Activated CD8-positive, alpha-beta memory T cell treated with anti-CD3 and anti-CD28 coated beads for 24 hours (primary cell): ENCODE measurements around the gene IDH3G.
"Not testable (repeated sequence)": the region's sequence is repeated elsewhere in the genome, so short reads cannot be mapped to it uniquely, and the experiment has no call there.

Experiments
- DNase-seq: peaks from one replicate; pipeline ENCODE4 v3.0.0-alpha.2; 2020

Gene IDH3G

DNA sequence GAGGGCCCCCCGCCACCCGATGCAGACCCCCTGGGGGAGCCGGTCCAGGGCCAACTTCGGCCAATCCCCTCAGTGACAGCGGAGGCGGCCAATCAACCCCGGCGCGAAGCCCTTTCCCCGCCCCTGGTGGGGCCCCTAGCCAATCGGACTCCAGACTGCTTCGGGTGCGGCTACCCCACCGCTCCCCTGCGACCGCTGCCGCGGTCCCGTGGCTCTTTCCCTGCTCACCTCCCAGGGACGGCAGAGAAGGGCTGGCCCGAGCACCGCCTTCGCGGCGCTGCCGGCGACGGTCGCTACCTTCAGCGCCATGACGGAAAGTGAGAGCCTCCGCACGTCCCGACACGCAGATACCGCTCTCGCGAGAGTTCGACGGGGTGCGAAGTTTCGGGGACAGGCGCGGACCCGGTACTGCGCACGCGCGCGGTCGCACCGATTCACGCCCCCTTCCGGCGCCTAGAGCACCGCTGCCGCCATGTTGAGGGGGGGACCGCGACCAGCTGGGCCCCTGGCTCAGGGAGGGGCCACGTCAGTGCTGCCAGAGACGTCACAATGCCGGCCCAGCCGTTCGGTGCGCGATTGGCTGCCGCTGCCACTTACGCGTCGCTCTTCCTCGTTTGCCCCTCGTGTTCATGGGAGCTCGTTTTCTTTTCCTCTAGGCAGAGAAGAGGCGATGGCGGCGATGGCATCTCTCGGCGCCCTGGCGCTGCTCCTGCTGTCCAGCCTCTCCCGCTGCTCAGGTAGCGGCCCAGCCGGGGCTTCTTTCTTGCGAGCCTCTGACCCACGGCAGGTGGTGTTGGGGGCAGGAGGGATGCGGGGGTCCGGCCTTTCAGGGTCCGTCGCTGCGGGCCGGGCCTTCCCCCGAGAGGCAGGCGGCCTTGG is at the start of gene IDH3G, which contains the start of gene SSR4:
TSS of gene IDH3G (minus strand) at position 358 of the 879 bp plus-strand sequence. CDS start at position 309, 49 bp downstream.
TSS of gene SSR4 (plus strand) at position 651 of the 879 bp plus-strand sequence. CDS start at position 671, 20 bp downstream.
- peak; percentile 95 for DNase-seq

GRCh38 chrX:153836921-153837320 is 42.7 kb upstream of the IDH3G start:
- no peak for DNase-seq

- no peak for DNase-seq
These were observed 38.6 kb upstream of the IDH3G start for GRCh38 chrX:153832728-153833127.

- DNase-seq, result no peak
These were observed 37.4 kb upstream of the IDH3G start for GRCh38 chrX:153831429-153832150.

GRCh38 chrX:153830640-153831428 is 36.7 kb upstream of the IDH3G start:
- no peak for DNase-seq

DNA sequence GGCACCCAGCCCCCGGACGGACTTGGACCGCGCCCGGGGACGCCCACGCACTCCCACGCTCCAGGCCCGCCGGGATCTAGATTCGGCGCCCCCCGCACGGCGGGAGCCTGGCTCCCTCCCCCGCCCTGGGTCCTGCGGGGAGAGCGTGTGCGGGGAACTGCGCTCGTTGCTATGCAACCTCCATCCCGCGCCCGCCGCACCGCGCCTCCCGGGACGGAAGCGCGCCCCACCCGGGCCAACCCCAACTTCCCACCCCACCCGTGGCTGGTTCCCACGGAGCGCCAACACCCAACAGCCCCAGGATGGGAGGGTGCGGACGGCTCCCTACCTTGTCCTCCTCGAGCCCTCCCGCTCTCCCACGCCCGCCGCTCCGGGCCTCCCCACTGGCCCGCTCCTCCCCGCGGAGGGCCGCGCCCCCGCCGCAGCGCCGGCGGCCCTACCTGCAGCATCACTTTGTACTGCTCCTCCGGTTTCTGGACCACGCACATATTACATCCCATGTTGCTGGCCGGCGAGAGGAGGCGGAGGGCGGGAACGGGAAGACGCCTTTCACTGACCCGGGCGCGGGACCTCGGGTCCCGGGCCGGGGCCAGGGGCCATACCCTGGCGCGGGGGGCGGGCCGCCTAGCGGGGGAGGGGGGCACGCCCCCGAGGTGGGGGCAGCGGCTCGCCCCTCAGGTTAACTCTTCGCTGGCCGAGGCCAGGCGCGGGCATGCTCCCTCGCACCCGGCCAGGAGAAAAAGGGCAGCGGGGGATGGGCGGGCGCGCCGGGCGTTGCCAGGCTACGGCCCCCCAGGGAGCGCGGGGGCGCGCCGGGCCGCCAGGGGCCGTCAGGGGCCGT is 35.8 kb upstream of the IDH3G start, which contains the start of gene PDZD4:
TSS of gene PDZD4 (minus strand) at position 746 of the 841 bp plus-strand sequence. CDS start at position 500, 246 bp downstream.
- no peak for DNase-seq

DNA sequence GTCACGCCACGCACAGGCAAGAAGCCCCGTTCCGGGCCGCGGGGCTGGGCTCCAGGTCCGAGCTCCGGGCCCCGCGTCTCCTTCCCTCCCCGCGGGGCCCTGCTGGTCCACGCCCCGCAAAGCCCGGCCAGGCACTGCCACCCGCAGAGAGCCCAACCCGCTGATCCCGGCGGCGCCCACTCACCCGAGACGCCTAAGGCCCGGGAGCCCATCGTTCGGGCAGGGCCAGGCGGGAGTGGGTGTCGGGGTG is 35.3 kb upstream of the IDH3G start:
- no peak for DNase-seq

- no peak for DNase-seq
These were observed 34.8 kb upstream of the IDH3G start for GRCh38 chrX:153828723-153829548.

- no peak for DNase-seq
These were observed 34.1 kb upstream of the IDH3G start for GRCh38 chrX:153828308-153828707.

- DNase-seq, result no peak
These were observed 33.7 kb upstream of the IDH3G start for GRCh38 chrX:153827903-153828302.

DNA sequence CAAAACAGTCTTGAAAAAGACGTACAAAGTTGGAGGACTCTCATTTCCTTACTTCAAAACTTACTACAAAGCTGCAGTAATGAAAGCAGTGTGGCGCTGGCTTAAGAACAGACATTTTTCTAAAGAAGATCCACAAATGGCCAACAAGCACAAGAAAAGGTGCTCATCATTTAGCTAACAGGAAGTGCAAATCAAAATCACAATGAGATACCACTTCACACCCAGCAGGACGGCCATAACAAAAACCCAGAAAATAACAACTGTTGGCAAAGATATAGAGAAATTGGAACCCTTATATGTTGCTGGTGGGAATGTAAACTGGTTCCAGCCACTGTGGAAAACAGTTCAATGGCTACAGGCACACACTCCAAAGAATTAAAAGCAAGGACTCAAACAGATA is 32.8 kb upstream of the IDH3G start:
- no peak for DNase-seq

DNA sequence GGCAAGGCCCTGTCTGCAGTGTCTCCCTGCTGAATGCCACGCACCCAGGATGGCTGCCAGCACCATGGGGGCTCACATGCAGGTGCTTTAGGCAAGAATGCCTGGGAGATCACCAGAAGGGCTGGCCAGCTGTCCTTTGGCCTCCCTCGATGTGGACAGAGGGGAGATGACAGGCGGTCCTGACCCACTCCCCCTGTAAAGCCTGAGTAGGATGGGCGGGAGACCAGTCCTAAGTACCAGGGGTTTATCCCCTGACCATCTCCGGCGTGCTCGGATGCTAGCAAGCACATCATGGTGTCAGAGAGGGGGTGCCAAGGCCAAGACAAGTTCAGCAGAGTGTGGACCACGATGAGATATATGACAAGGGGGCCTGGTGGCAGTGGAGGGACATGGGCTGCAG is 30.9 kb upstream of the IDH3G start:
- DNase-seq, result no peak

DNA sequence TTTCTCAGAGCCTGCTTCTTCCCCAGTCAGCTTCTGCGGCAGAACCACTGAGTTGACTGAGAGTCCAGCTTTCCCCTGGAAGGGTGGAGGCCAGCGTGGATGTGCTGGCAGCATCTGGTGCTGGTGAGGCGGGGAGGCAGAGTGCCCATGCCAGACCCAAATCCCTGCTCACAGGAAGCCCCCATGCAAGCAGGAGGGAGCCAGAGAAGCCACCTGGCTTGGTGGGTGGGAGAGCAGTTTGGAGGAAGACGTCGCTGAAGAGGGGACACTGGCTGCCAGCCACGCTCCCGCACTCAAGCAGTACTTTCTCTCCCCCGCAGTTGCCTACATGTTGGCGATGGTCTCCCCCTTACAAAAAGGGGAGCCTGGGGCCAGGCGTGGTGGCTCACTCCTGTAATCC is 30.2 kb upstream of the IDH3G start:
- no peak for DNase-seq

DNA sequence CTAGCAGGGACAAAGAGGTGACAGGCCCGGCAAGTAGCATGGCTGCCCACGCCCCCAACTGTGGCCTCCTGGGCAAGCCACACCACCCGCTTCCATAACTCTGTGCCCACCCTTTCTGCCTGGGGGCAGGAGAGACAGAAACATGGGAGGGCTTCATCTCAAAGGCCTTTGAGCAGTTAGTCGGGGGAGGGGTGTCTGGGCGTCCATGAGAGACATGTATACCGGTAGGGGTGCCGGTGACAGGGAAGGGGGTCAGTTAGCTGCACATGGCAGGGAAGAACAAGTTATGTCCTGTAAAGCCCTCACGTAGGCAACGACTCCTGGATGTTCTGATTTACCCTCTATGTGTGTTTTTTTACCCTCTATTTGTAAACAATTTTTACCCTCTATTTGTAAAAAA is 26.9 kb upstream of the IDH3G start:
- no peak for DNase-seq

DNA sequence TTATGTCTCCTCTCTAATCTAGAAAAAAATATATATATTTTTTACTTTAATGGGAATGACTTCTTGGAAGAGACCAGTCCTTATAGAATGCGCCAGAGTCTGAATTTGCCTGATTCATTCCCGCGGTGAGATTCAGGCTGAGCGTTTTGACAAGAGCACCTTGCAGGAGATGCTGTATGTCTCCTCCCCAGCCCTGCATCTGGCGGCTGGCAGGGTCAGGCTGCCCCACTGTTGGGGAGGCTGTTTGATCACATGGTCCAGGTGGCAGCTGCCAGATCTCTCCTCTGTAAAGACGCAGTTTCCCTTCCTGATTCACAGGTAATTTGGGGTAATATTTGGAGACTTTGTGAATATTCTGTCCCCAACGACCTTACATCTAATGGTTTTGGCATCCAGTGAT is 26.4 kb upstream of the IDH3G start:
- DNase-seq, result no peak

DNA sequence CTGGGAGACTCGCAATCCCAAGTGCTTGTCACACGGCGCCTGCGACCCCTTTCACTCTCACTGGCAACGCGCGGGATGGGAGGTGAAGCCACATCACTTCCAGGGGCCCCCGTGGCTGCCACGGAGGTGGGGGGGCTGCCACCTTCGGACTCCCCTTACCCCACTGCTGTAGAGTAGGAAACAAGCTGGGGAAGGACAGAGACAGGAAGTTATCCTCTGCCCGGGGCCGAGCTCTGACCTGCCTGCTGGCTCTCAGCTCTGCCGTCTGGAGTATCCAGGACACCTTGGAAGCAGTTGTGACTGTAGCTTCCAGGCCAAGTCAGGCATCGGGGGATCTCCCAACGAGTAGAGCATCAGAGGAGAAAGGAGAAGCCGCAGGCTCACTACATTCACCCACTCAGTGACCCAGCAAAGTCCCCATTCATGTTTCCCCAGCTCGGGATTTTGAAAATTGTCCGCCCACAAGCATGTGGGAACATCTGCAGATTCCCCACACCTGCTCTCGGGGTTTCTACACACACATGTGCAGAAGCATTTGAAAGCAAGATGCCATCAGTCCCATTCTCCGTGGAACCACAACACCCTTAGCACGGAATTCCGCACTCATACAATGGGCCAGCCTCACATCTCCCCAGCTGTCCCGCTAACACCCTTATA is 25.3 kb upstream of the IDH3G start:
- DNase-seq, result no peak

DNA sequence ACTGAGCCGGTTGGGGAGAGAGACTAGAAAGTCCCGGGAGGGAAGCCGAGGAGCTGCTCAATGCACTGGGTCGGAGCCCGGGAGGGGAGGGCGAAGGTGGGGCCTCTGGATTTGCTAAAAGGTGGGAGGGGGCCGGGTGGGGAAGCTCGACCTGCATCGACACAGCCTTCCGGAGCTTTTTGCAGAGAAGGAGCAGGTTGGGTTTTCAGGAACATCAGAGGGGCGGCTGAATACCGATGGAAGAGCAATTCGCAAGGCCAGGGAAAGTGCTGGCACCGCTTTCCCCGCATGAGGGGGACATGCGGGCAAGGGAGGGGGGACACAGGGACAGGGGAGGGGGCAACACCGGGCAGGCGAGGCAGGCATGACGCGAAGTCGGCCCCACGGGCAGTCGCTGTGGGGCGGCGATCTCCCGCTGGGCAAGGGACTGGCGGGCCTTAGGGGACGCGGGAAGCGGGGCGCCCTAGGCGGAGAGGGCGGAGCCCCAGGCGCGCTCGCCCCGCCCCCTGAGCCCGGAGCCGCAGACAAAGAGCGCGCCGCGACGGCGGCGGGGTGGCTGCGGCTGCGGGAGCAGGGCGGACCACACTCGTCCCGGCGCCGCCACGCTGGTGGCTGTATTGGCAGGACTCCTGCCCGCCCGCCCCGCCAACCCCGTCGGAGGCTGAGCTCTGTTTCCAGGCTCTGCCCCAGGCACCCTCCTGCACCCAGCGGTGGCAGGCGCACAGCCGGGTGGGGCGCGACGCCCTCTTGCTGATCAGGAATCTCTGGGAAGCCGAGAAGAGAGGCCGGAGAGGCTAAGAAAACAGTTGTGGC is 24.6 kb upstream of the IDH3G start:
- peak; percentile 77 for DNase-seq

DNA sequence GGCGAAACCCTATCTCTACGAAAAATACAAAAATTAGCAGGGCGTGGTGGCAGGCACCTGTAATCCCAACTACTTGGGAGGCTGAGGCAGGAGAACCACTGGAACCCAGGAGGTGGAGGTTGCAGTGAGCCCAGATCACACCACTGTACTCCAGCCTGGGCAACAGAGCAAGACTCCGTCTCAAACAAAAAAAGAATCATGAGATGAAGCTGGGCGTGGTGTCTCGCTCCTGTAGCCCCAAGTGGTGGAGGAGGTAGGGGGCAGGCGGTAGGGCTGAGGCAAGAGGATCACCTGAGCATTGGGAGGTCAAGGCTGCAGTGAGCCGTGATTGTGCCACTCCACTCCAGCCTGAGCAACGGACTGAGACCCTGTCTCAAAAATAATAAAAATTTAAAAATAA is 23.9 kb upstream of the IDH3G start:
- not testable (repeated sequence) for DNase-seq

- DNase-seq, result no peak
These were observed 22.9 kb upstream of the IDH3G start for GRCh38 chrX:153816831-153817690.
